Colonic mucosa (tissue), 4 donors: Measurements from ENCODE around the gene FRZB. TPM values are rescaled to one million over a fixed set of nuclear protein-coding genes. Genes with fewer than 3 reads are reported as not detected.
"Not testable (repeated sequence)": the region's sequence is repeated elsewhere in the genome, so short reads cannot be mapped to it uniquely, and the experiment has no call there.

Experiments used
- DNase-seq: peaks from one replicate; pipeline ENCODE4 v3.0.0-alpha.2; 2020
- H3K27ac ChIP-seq: fragments of 200-600 bp; one replicate; pipeline ENCODE4 v1.8.0; 2021
- H3K27me3 ChIP-seq: fragments of 200-600 bp; one replicate; pipeline ENCODE4 v1.8.0; 2021
- H3K36me3 ChIP-seq: fragments of 200-600 bp; one replicate; pipeline ENCODE4 v1.8.0; 2021
- H3K4me1 ChIP-seq: fragments of 200-600 bp; one replicate; pipeline ENCODE4 v1.8.0; 2021; ENCODE audit warnings: mild to moderate bottlenecking
- H3K4me3 ChIP-seq: fragments of 200-600 bp; one replicate; pipeline ENCODE4 v1.8.0; 2021
- H3K9ac ChIP-seq, 2 donors: one replicate each; pipeline ENCODE4 v1.7.0; 2013; ENCODE audit warnings: control low read depth in 2 of 2, low read depth in 2 of 2, low read length in 2 of 2
- H3K9me3 ChIP-seq: fragments of 200-600 bp; one replicate; pipeline ENCODE4 v1.8.0; 2021
- intact Hi-C: fragments of 100-400 bp; cut with DNase I; formaldehyde crosslinking; loops from one replicate; pipeline ENCODE4 v1.14.1; 2022
- total RNA-seq, 2 donors: library from RNA; stranded (reverse); fragmentation: NEBNext Ultra II Directional in 1 of 2; extraction: Animal tissue kit (Norgen Biotek cat#: 25700) in 1 of 2; gene quantifications; one replicate each; pipeline ENCODE4 v1.2.1, GENCODE V29; 2021
- TF ChIP-seq, protein P1 (sequence below): fragments of 200-600 bp; IDR thresholded peaks from one replicate; pipeline ENCODE4 v1.8.0; 2022; ENCODE audit warnings: antibody characterized with exemption, mild to moderate bottlenecking
- donor health status: healthy.
- donor health status: DM: no; HTN: no; CAD: no.
- donor health status: DM: no; HTN: no; CAD: no.

FRZB gene
- total RNA-seq, 2 donors from 2014 or later: 12.8 to 26.8 TPM

DNA sequence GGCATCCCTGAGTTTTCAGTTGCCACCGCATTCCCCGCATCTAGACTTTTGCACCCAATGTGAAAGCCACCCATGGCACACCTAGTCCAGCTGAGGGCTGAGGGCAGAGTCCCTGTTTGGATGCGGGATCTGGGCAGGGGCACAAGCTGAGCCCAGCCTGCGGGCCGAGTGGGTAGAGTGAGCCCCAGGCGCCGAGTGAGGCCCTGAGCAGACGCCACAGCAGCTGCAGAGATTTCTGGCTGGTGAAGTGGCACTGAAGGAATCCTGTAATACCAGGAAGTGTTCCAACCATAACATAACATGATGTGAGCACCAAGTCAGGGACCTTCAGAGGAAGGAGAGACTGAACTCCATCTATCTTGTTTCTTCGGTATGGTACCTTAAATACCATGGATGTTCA, 27.7 kb upstream of the FRZB start:
- TF ChIP-seq, protein P1, sequence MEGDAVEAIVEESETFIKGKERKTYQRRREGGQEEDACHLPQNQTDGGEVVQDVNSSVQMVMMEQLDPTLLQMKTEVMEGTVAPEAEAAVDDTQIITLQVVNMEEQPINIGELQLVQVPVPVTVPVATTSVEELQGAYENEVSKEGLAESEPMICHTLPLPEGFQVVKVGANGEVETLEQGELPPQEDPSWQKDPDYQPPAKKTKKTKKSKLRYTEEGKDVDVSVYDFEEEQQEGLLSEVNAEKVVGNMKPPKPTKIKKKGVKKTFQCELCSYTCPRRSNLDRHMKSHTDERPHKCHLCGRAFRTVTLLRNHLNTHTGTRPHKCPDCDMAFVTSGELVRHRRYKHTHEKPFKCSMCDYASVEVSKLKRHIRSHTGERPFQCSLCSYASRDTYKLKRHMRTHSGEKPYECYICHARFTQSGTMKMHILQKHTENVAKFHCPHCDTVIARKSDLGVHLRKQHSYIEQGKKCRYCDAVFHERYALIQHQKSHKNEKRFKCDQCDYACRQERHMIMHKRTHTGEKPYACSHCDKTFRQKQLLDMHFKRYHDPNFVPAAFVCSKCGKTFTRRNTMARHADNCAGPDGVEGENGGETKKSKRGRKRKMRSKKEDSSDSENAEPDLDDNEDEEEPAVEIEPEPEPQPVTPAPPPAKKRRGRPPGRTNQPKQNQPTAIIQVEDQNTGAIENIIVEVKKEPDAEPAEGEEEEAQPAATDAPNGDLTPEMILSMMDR: no peak
- intact Hi-C loops: no loop called here
- Histone ChIP-seq H3K9ac (no peak overlapping the region), H3K4me3 (no peak overlapping the region), H3K36me3 (no peaks in the 10 kb centered on the region), H3K4me1 (no peaks in the 10 kb centered on the region), H3K27me3 (no peaks in the 10 kb centered on the region), H3K27ac (no peak overlapping the region), H3K9me3 (no peaks in the 10 kb centered on the region)
- DNase-seq: no peak

DNA sequence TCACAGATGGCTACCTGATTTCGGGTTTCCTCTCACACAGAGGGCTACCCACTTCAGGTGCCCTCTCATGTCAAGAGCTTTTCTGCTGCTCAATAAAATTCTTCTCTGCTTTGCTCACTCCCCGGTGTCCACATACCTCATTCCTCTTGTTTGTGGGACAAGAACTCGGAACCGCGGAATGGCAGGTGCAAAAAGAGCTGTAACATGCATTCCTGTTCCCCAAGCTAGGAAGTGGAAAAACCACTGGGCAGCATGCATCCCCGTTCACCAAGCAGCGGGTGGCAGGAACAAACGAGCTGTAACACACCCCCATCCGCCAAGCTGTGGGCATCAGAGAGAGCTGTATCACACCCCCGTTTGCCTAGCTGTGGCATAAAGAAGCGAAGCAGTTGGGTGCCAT, 27.2 kb upstream of the FRZB start:
- TF ChIP-seq, protein P1: no peak
- no peak for DNase-seq
- H3K27ac ChIP-seq: no peak overlapping the region
- H3K9ac ChIP-seq: no peak overlapping the region
- H3K36me3 ChIP-seq: no peaks in the 10 kb centered on the region
- no peaks in the 10 kb centered on the region for H3K27me3 ChIP-seq
- H3K4me3 ChIP-seq: no peak overlapping the region
- H3K9me3 ChIP-seq: no peaks in the 10 kb centered on the region
- H3K4me1 ChIP-seq: no peaks in the 10 kb centered on the region
- intact Hi-C loops: no loop called here

DNA sequence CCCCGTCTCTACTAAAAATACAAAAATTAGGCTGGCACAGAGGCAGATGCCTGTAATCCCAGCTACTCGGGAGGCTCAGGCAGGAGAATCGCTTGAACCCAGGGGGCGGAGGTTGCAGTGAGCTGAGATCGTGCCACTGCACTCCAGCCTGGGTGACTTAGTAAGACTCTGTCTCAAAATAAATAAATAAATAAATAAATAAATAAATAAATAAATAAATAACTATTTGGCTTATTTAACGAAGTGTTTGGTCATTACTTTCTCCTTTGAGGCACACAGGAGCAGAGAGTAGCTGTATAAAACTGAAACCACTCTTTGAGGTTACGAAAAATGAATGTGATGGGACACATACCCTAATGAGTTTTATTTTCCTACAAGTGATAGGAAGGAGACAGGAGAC, 26.6 kb upstream of the FRZB start:
- intact Hi-C loops, H3K36me3 ChIP-seq, H3K4me3 ChIP-seq, H3K27me3 ChIP-seq, DNase-seq, H3K9me3 ChIP-seq, H3K9ac ChIP-seq, H3K4me1 ChIP-seq, H3K27ac ChIP-seq: not testable (repeated sequence)

DNA sequence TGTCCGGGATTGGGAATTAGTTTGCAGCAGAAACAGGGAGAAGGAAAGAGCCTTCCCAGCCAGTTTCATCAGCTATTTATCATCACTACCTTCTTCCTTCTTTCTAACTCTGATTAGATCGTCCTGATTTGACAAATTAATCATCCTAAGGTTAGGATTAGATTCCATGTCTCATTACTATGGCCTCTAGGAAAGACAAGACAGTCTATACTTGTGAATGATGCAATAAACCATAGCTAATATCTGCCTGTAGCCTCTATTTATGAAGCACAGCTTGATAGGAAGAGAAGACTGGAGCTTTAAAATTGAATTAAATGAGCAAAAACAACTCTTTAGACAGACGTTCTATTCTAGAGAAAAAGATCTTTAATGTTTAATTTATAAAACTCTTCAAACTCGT, 25.2 kb upstream of the FRZB start:
- TF ChIP-seq, protein P1: no peak
- intact Hi-C loops: no loop called here
- no peaks in the 10 kb centered on the region for H3K27me3 ChIP-seq
- no peak overlapping the region for H3K4me3 ChIP-seq
- no peak overlapping the region for H3K27ac ChIP-seq
- DNase-seq: no peak
- H3K9ac ChIP-seq: no peak overlapping the region
- H3K4me1 ChIP-seq: no peaks in the 10 kb centered on the region
- H3K9me3 ChIP-seq: no peaks in the 10 kb centered on the region
- no peaks in the 10 kb centered on the region for H3K36me3 ChIP-seq

DNA sequence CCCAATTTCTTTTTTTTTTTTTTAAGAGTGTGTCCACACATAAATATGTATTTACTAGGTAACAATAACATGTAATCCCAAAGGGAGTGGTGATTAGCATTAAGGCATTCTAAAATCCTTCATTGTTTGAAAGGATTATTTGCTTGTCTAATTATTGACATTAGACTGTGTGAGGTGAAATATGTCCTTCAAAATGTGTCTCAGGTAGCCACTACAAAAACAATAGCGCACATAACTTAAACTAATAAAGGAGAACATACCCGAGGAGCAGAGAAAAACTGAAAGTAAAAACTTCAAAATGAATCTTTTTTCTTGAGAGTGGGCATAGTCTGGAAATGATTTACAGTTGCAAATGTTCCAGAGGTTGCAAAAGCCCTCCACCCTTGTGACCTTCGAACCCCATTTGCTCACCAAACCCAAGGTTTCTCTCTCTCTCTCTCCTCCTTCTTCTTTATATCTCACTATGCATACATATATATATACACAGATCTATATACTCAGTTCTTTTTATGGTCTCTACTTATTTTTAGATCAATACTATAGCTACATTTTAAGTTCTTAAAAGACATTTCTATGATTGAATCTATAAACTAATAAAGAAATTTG, 24.4 kb upstream of the FRZB start:
- Histone ChIP-seq H3K4me3 (no peak overlapping the region), H3K4me1 (no peaks in the 10 kb centered on the region), H3K36me3 (no peaks in the 10 kb centered on the region), H3K9ac (no peak overlapping the region), H3K9me3 (no peaks in the 10 kb centered on the region), H3K27me3 (no peaks in the 10 kb centered on the region), H3K27ac (no peak overlapping the region)
- TF ChIP-seq, protein P1: no peak
- no peak for DNase-seq
- intact Hi-C loops: no loop called here

DNA sequence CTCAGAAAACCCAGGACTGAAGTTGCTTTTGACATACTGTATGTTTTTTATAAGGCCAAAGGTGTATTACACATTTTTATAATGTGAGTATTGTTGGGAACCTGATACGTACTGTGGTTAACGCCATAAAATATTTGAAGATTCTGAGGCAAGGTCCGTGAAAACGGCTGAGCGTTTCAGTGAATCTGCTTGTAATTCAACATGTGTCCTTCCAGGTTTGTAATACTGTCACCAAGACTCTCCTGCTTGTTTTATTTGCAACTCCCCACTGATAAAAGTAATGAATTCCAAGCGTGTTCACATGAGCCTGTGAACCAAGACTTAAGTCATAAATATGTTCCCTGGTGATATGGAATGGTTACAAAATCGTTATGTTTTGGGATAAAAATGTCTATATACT, 23.9 kb upstream of the FRZB start:
- H3K27me3 ChIP-seq: no peaks in the 10 kb centered on the region
- no peaks in the 10 kb centered on the region for H3K4me1 ChIP-seq
- intact Hi-C loops: no loop called here
- no peaks in the 10 kb centered on the region for H3K9me3 ChIP-seq
- H3K9ac ChIP-seq: no peak overlapping the region
- H3K27ac ChIP-seq: no peak overlapping the region
- H3K4me3 ChIP-seq: no peak overlapping the region
- no peaks in the 10 kb centered on the region for H3K36me3 ChIP-seq
- no peak for DNase-seq
- TF ChIP-seq, protein P1: no peak
